ENCODE measurements around the gene CELA2B. TPM values are rescaled to one million over a fixed set of nuclear protein-coding genes. Genes with fewer than 3 reads are reported as not detected.

The CELA2B gene
- total and polyA plus RNA-seq, 9 of the 15 experiments (the other 6 are each of a cell fraction or from before 2014, with no cell fraction given), result 0.25 to 2.1 (median 0.38) TPM; not detected in 5

- WGBS (ENCODE audit: insufficient coverage, low coverage, missing lambda C conversion rate), result 57% methylated on average over 13 of the region's 14 CpGs
- H3K4me1 ChIP-seq (replicated peaks in 1 of 2; ENCODE audit: control insufficient read depth in 2 of 2, insufficient read depth in 2 of 2, low read length in 2 of 2), result peaks cover 2 to 10% of the 10 kb centered on the region in 2 experiments; a peak in 4 of 5 replicates
- in situ Hi-C loops (cut with MboI) (no loop called here), intact Hi-C loops (cut with micrococcal nuclease) (loop anchor here (10.0 kb wide), 1 partner anchor 285 kb away; the partner anchor contains the start of gene TMEM51)
- no peaks in the 10 kb centered on the region for H3K79me2 ChIP-seq (ENCODE audit: control insufficient read depth, insufficient read depth, low read length)
- no peak for ATAC-seq
- H4K20me1 ChIP-seq (replicated peaks; ENCODE audit: control insufficient read depth, insufficient read depth, low read length), result no peaks in the 10 kb centered on the region
- POLR2A ChIA-PET, result no interaction called here
- FAIRE-seq, result no peak
- H3K9me3 ChIP-seq (replicated peaks; ENCODE audit: control insufficient read depth, insufficient read depth, low read depth, low read length), result no peaks in the 10 kb centered on the region
- CTCF ChIA-PET (ENCODE audit: low intra/inter-chr PET ratio), result no interaction called here
- no peak for DNase-seq (ENCODE audit: extremely low read depth in 1 of 4, low spot score in 3 of 4)
- H2AFZ ChIP-seq (ENCODE audit: low read depth, low read length), result no peak overlapping the region
- H3K27me3 ChIP-seq (ENCODE audit: control insufficient read depth in 2 of 2, insufficient read depth in 2 of 2, low read length in 2 of 2), result no peaks in the 10 kb centered on the region
- no peaks in the 10 kb centered on the region for H3K36me3 ChIP-seq (ENCODE audit: control insufficient read depth, insufficient read depth, low read length)
- no peak overlapping the region for H3K27ac ChIP-seq (ENCODE audit: extremely low read depth, low read depth, low read length)
- no peak overlapping the region for H3K4me2 ChIP-seq (ENCODE audit: insufficient read depth, low read length)
- no peaks in the 10 kb centered on the region for H3K9me1 ChIP-seq (ENCODE audit: control insufficient read depth, insufficient read depth, low read length)
- no TSS peak for BruUV-seq (replicated peaks)
- H3K9ac ChIP-seq (ENCODE audit: insufficient read depth in 1 of 2, low read depth in 2 of 2, low read length in 2 of 2), result no peak overlapping the region
- H3K4me3 ChIP-seq, result no peak overlapping the region
- TF ChIP-seq HDAC2 (IDR thresholded peaks at IDR 0.05), result peak; percentile 28; the same call in 1 of the 2 replicates
- TF ChIP-seq CBX1 (IDR thresholded peaks at IDR 0.05; ENCODE audit: low read depth), result no peak; the same call in 1 of the 2 replicates
- no peak for TF ChIP-seq POLR2G (IDR thresholded peaks at IDR 0.05; ENCODE audit: low read depth, low read length)
- TF ChIP-seq TCFL5 (CRISPR knock-in tag; conservative IDR thresholded peaks at IDR 0.05), result no peak
- TF ChIP-seq SMARCA5 (IDR thresholded peaks at IDR 0.05), result peak; percentile 29; the same call in 1 of the 2 replicates
- peak; percentile 69; the same call in 1 of the 2 replicates for TF ChIP-seq BCOR (IDR thresholded peaks at IDR 0.05)
- no peak for TF ChIP-seq MEIS2 (IDR thresholded peaks at IDR 0.05; ENCODE audit: partially characterized antibody)
- TF ChIP-seq HSF4 (CRISPR knock-in tag; IDR thresholded peaks at IDR 0.05; ENCODE audit: borderline replicate concordance), result no peak
- TF ChIP-seq RBM25 (IDR thresholded peaks at IDR 0.05; ENCODE audit: low read depth, low read length, severe bottlenecking), result peak; percentile 63
- no peak for TF ChIP-seq SNRNP70 (optimal IDR thresholded peaks at IDR 0.05; ENCODE audit: low read depth, low read length)
- 0 out of 2 replicates have a peak, but pooled peaks have one; percentile 18 for TF ChIP-seq L3MBTL2 (IDR thresholded peaks at IDR 0.05)
- TF ChIP-seq CREB3L1 (IDR thresholded peaks at IDR 0.05; ENCODE audit: borderline replicate concordance, low read depth), result no peak
- TF ChIP-seq TARDBP (IDR thresholded peaks at IDR 0.05), result no peak
- TF ChIP-seq ADNP (tag; IDR thresholded peaks at IDR 0.05), result peak; percentile 80; the same call in 1 of the 2 replicates
- TF ChIP-seq RAD51 (IDR thresholded peaks at IDR 0.05; ENCODE audit: borderline replicate concordance, low read depth), result no peak
- no peak for TF ChIP-seq NR2C1 (IDR thresholded peaks at IDR 0.05)
- TF ChIP-seq NR2C1 (tag; IDR thresholded peaks at IDR 0.05), result no peak
- no peak for TF ChIP-seq TSHZ1 (CRISPR knock-in tag; IDR thresholded peaks at IDR 0.05)
- no peak for TF ChIP-seq SIN3B (IDR thresholded peaks at IDR 0.05; ENCODE audit: low read depth)
Observed at GRCh38 chr1:15439325-15439724, 36.6 kb upstream of the CELA2B start.
